Neural crest cell (in vitro differentiated cells): ENCODE data around the gene ZBTB20. TPM values are rescaled to one million over a fixed set of nuclear protein-coding genes. Genes with fewer than 3 reads are reported as not detected.

Source experiments
- DNase-seq: peaks from one replicate; pipeline ENCODE4 v3.0.0; 2021; ENCODE audit warnings: low read depth, mixed read lengths, low spot score
- H3K27ac Mint-ChIP-seq: one replicate; pipeline ENCODE4 v1.8.0; 2021; ENCODE audit warnings: mild to moderate bottlenecking, mixed read lengths; ENCODE audit not compliant: unreplicated experiment
- H3K27me3 Mint-ChIP-seq: 2 replicates; pipeline ENCODE4 v1.8.0; 2021; ENCODE audit warnings: low read depth, mild to moderate bottlenecking, mixed read lengths
- H3K36me3 Mint-ChIP-seq: 2 replicates; pipeline ENCODE4 v1.8.0; 2021; ENCODE audit warnings: low read depth, mild to moderate bottlenecking, mixed read lengths
- H3K4me1 Mint-ChIP-seq: 2 replicates; pipeline ENCODE4 v1.8.0; 2021; ENCODE audit warnings: mixed read lengths
- H3K4me3 Mint-ChIP-seq: one replicate; pipeline ENCODE4 v1.8.0; 2021; ENCODE audit warnings: mild to moderate bottlenecking, mixed read lengths
- H3K9me3 Mint-ChIP-seq: 2 replicates; pipeline ENCODE4 v1.8.0; 2021; ENCODE audit warnings: mixed read lengths
- CTCF ChIP-seq: fragments of 200-600 bp; sonication (generic); conservative IDR thresholded peaks from 2 replicates; pipeline ENCODE4 v1.5.0; 2021; ENCODE audit warnings: antibody characterized with exemption, mild to moderate bottlenecking
- total RNA-seq: library from RNA; stranded (reverse); gene quantifications from 2 replicates; pipeline ENCODE4 v1.2.1, GENCODE V29; 2021

Gene ZBTB20
- total RNA-seq, 1 donor from 2014 or later, result 12.4 TPM

- Mint-ChIP-seq H3K36me3 (no peaks in the 10 kb centered on the region), H3K27me3 (no peaks in the 10 kb centered on the region), H3K27ac (no peak overlapping the region), H3K9me3 (no peaks in the 10 kb centered on the region), H3K4me1 (peaks cover 9% of the 10 kb centered on the region), H3K4me3 (no peak overlapping the region)
- DNase-seq, result no peak
- no peak for TF ChIP-seq CTCF
These were observed 684.3 kb downstream of the ZBTB20 start for GRCh38 chr3:114462750-114463149.

GRCh38 chr3:114460459-114460858 lies 686.6 kb downstream of the ZBTB20 start:
- no peaks in the 10 kb centered on the region for H3K9me3 Mint-ChIP-seq
- H3K27ac Mint-ChIP-seq, result no peak overlapping the region
- H3K4me3 Mint-ChIP-seq, result no peak overlapping the region
- H3K4me1 Mint-ChIP-seq, result peaks cover 9% of the 10 kb centered on the region
- no peaks in the 10 kb centered on the region for H3K36me3 Mint-ChIP-seq
- no peak for DNase-seq
- H3K27me3 Mint-ChIP-seq, result no peaks in the 10 kb centered on the region
- no peak for TF ChIP-seq CTCF

GRCh38 chr3:114456742-114457141 lies 690.3 kb downstream of the ZBTB20 start:
- no peak for TF ChIP-seq CTCF
- no peaks in the 10 kb centered on the region for H3K36me3 Mint-ChIP-seq
- no peak overlapping the region for H3K4me3 Mint-ChIP-seq
- no peak overlapping the region for H3K27ac Mint-ChIP-seq
- H3K4me1 Mint-ChIP-seq, result peaks cover 4% of the 10 kb centered on the region
- H3K9me3 Mint-ChIP-seq, result no peaks in the 10 kb centered on the region
- no peaks in the 10 kb centered on the region for H3K27me3 Mint-ChIP-seq
- DNase-seq, result no peak

GRCh38 chr3:114455432-114455831 lies 691.7 kb downstream of the ZBTB20 start:
- Mint-ChIP-seq H3K4me1 (peaks cover 15% of the 10 kb centered on the region), H3K27ac (no peak overlapping the region), H3K4me3 (no peak overlapping the region), H3K27me3 (no peaks in the 10 kb centered on the region), H3K36me3 (no peaks in the 10 kb centered on the region), H3K9me3 (no peaks in the 10 kb centered on the region)
- no peak for TF ChIP-seq CTCF
- DNase-seq, result no peak

GRCh38 chr3:114454551-114455251 lies 692.4 kb downstream of the ZBTB20 start:
- no peaks in the 10 kb centered on the region for H3K9me3 Mint-ChIP-seq
- H3K4me3 Mint-ChIP-seq, result no peak overlapping the region
- no peaks in the 10 kb centered on the region for H3K27me3 Mint-ChIP-seq
- TF ChIP-seq CTCF, result no peak
- no peaks in the 10 kb centered on the region for H3K36me3 Mint-ChIP-seq
- DNase-seq, result peak; percentile 28
- H3K27ac Mint-ChIP-seq, result no peak overlapping the region
- peaks cover 15% of the 10 kb centered on the region for H3K4me1 Mint-ChIP-seq
